Tibial nerve (tissue), 4 donors: Measurements from ENCODE around the gene ASB5. TPM values are rescaled to one million over a fixed set of nuclear protein-coding genes. Genes with fewer than 3 reads are reported as not detected.
"Not testable (repeated sequence)": the region's sequence is repeated elsewhere in the genome, so short reads cannot be mapped to it uniquely, and the experiment has no call there.

ENCODE experiments used
- DNase-seq, 2 donors: peaks; one replicate each; pipeline ENCODE4 v3.0.0-alpha.2; 2019; ENCODE audit warnings: low spot score in 2 of 2
- H3K27ac ChIP-seq, 4 donors: fragments of 200-600 bp; sonication (generic) in 3 of 4; one replicate each; pipeline ENCODE4 v1.5.1; 2017 to 2019; ENCODE audit warnings: mild to moderate bottlenecking in 1 of 4
- H3K27me3 ChIP-seq, 2 donors: fragments of 200-600 bp; sonication (generic) in 1 of 2; one replicate each; pipeline versions ENCODE4 v1.5.1 to v1.6.0; 2017 to 2019
- H3K36me3 ChIP-seq, 3 donors: fragments of 200-600 bp; sonication (generic); one replicate each; pipeline ENCODE4 v1.5.1; 2018 to 2019
- H3K4me1 ChIP-seq, 4 donors: fragments of 200-600 bp; sonication (generic) in 3 of 4; one replicate each; pipeline ENCODE4 v1.5.1; 2017 to 2019
- H3K4me3 ChIP-seq, 4 donors: fragments of 200-600 bp; sonication (generic) in 3 of 4; one replicate each; pipeline ENCODE4 v1.5.1; 2017 to 2019; ENCODE audit warnings: mild to moderate bottlenecking in 1 of 4, moderate library complexity in 1 of 4
- H3K9me3 ChIP-seq, 4 donors: fragments of 200-600 bp; sonication (generic) in 3 of 4; one replicate each; pipeline ENCODE4 v1.5.1; 2017 to 2019
- CTCF ChIP-seq, 5 experiments: fragments of 200-600 bp in 3 of 5; fragments of 450-650 bp in 2 of 5; sonication (generic) in 3 of 5; IDR thresholded peaks; one replicate each; pipeline ENCODE4 v1.5.1; 2016 to 2019; ENCODE audit warnings: antibody characterized with exemption in 5 of 5, mild to moderate bottlenecking in 3 of 5, moderate library complexity in 2 of 5
- EP300 ChIP-seq, 2 donors: sonication (generic); formaldehyde crosslinking; IDR thresholded peaks; one replicate each; pipeline ENCODE4 v1.6.1; 2017; ENCODE audit warnings: antibody characterized with exemption in 2 of 2, mild to moderate bottlenecking in 1 of 2
- POLR2A ChIP-seq, 2 donors: fragments of 450-650 bp; IDR thresholded peaks; one replicate each; pipeline ENCODE4 v1.6.1; 2017; ENCODE audit warnings: antibody characterized with exemption in 2 of 2, mild to moderate bottlenecking in 2 of 2, moderate library complexity in 2 of 2
- WGBS, 2 donors: methylation state at CpG; one replicate each; pipeline ENCODE4 v1.1.5; 2018; 5-methylcytosine and 5-hydroxymethylcytosine counted together
- total RNA-seq, 4 donors: library from RNA; depleted of rRNA; stranded (reverse); fragments of >200 nt; gene quantifications; one replicate each; pipeline ENCODE4 v1.1.0, GENCODE V29; 2016

The ASB5 gene
- total RNA-seq, 4 donors from 2014 or later: not detected

GRCh38 chr4:176229645-176230044, 39.4 kb downstream of the ASB5 start:
- H3K36me3 ChIP-seq: no peaks in the 10 kb centered on the region
- no peaks in the 10 kb centered on the region for H3K4me1 ChIP-seq
- H3K27ac ChIP-seq: no peak overlapping the region
- no peak for TF ChIP-seq CTCF (IDR thresholded peaks at IDR 0.05)
- no peak for TF ChIP-seq EP300 (IDR thresholded peaks at IDR 0.05)
- no peak for TF ChIP-seq POLR2A (IDR thresholded peaks at IDR 0.05)
- 53 to 65% methylated on average over 4 of the region's 4 CpGs for WGBS, 2 donors
- H3K27me3 ChIP-seq: no peaks in the 10 kb centered on the region
- DNase-seq: no peak
- no peak overlapping the region for H3K4me3 ChIP-seq
- no peaks in the 10 kb centered on the region for H3K9me3 ChIP-seq

- no peak for TF ChIP-seq EP300 (IDR thresholded peaks at IDR 0.05)
- TF ChIP-seq POLR2A (IDR thresholded peaks at IDR 0.05): no peak
- TF ChIP-seq CTCF (IDR thresholded peaks at IDR 0.05): no peak
- H3K9me3 ChIP-seq: no peaks in the 10 kb centered on the region
- H3K4me3 ChIP-seq: no peak overlapping the region
- no peaks in the 10 kb centered on the region for H3K36me3 ChIP-seq
- H3K27me3 ChIP-seq: no peaks in the 10 kb centered on the region
- DNase-seq: no peak
- no peaks in the 10 kb centered on the region for H3K4me1 ChIP-seq
- 75 to 83% methylated on average over 5 of the region's 5 CpGs for WGBS, 2 donors
- H3K27ac ChIP-seq: no peak overlapping the region
Measured at GRCh38 chr4:176226736-176227135, 42.3 kb downstream of the ASB5 start.

GRCh38 chr4:176223561-176223960, 45.5 kb downstream of the ASB5 start:
- Histone ChIP-seq H3K27ac (no peak overlapping the region), H3K9me3 (no peaks in the 10 kb centered on the region), H3K4me3 (no peak overlapping the region), H3K27me3 (no peaks in the 10 kb centered on the region), H3K36me3 (no peaks in the 10 kb centered on the region), H3K4me1 (no peaks in the 10 kb centered on the region)
- 73 to 84% methylated on average over 2 of the region's 2 CpGs for WGBS, 2 donors
- DNase-seq: no peak
- TF ChIP-seq EP300 (IDR thresholded peaks at IDR 0.05) (no peak), CTCF (IDR thresholded peaks at IDR 0.05) (no peak), POLR2A (IDR thresholded peaks at IDR 0.05) (no peak)

GRCh38 chr4:176222149-176222548, 46.9 kb downstream of the ASB5 start:
- Histone ChIP-seq H3K4me3 (no peak overlapping the region), H3K9me3 (no peaks in the 10 kb centered on the region), H3K36me3 (no peaks in the 10 kb centered on the region), H3K4me1 (no peaks in the 10 kb centered on the region), H3K27me3 (no peaks in the 10 kb centered on the region), H3K27ac (no peak overlapping the region)
- no peak for DNase-seq
- WGBS, 2 donors: 74 to 75% methylated on average over 5 of the region's 5 CpGs
- TF ChIP-seq CTCF (IDR thresholded peaks at IDR 0.05): no peak
- TF ChIP-seq POLR2A (IDR thresholded peaks at IDR 0.05): no peak
- no peak for TF ChIP-seq EP300 (IDR thresholded peaks at IDR 0.05)

- Histone ChIP-seq H3K4me3 (no peak overlapping the region), H3K36me3 (no peaks in the 10 kb centered on the region), H3K4me1 (no peaks in the 10 kb centered on the region), H3K27me3 (no peaks in the 10 kb centered on the region), H3K9me3 (no peaks in the 10 kb centered on the region), H3K27ac (no peak overlapping the region)
- TF ChIP-seq EP300 (IDR thresholded peaks at IDR 0.05): no peak
- no peak for TF ChIP-seq POLR2A (IDR thresholded peaks at IDR 0.05)
- TF ChIP-seq CTCF (IDR thresholded peaks at IDR 0.05): no peak
- no peak for DNase-seq
- 59 to 68% methylated on average over 2 of the region's 2 CpGs for WGBS, 2 donors
Measured at GRCh38 chr4:176217510-176217909, 51.5 kb downstream of the ASB5 start.

GRCh38 chr4:176212351-176212750, 56.7 kb downstream of the ASB5 start:
- not testable (repeated sequence) for H3K4me1 ChIP-seq, DNase-seq, H3K36me3 ChIP-seq, H3K27ac ChIP-seq, H3K4me3 ChIP-seq, H3K27me3 ChIP-seq, H3K9me3 ChIP-seq
- 87 to 92% methylated on average over 3 of the region's 3 CpGs for WGBS, 2 donors
